AG04450 (cell line): ENCODE measurements around the gene SNX13. TPM values are rescaled to one million over a fixed set of nuclear protein-coding genes. Genes with fewer than 3 reads are reported as not detected.

Source experiments
- CTCF ChIA-PET: fragments of 300-600, 350-600 bp; formaldehyde crosslinking; extraction: SDS; loops from one replicate; lab custom pipeline; 2022; ENCODE audit warnings: antibody characterized with exemption, inconsistent platforms; lab: Charles Lee
- POLR2A ChIA-PET: fragments of 350-600 bp; formaldehyde crosslinking; extraction: SDS; loops from one replicate; lab custom pipeline; 2021; ENCODE audit warnings: antibody characterized with exemption, inconsistent platforms; lab: Yijun Ruan, JAX
- DNase-seq: peaks from one replicate; pipeline ENCODE4 v3.0.0-alpha.2; 2011; ENCODE audit warnings: low read depth, low spot score
- H3K27ac ChIP-seq: one replicate; pipeline ENCODE4 v1.5.1; 2012; ENCODE audit warnings: low read depth, low read length, control low read depth
- H3K27me3 ChIP-seq: one replicate; pipeline ENCODE4 v1.6.0; 2012; ENCODE audit warnings: low read length; ENCODE audit not compliant: control insufficient read depth, insufficient read depth
- H3K4me3 ChIP-seq: 2 replicates; pipeline ENCODE4 v1.5.1; 2011; ENCODE audit warnings: mild to moderate bottlenecking, low read depth, low read length, control low read depth
- H3K9me3 ChIP-seq: 2 replicates; pipeline ENCODE4 v1.5.1; 2012; ENCODE audit warnings: low read length; ENCODE audit not compliant: control insufficient read depth, insufficient read depth
- CTCF ChIP-seq: IDR thresholded peaks from 2 replicates; pipeline ENCODE4 v1.5.1; 2011; ENCODE audit warnings: low read depth, low read length, control low read depth, inconsistent platforms
- polyA plus RNA-seq: library from polyadenylated mRNA; depleted of rRNA; stranded (reverse); fragments of >200 nt; gene quantifications from 2 replicates; pipeline ENCODE4 v1.2.3, GENCODE V29; 2011

SNX13 gene
- polyA plus RNA-seq, 1 experiment = 28.3 TPM

DNA sequence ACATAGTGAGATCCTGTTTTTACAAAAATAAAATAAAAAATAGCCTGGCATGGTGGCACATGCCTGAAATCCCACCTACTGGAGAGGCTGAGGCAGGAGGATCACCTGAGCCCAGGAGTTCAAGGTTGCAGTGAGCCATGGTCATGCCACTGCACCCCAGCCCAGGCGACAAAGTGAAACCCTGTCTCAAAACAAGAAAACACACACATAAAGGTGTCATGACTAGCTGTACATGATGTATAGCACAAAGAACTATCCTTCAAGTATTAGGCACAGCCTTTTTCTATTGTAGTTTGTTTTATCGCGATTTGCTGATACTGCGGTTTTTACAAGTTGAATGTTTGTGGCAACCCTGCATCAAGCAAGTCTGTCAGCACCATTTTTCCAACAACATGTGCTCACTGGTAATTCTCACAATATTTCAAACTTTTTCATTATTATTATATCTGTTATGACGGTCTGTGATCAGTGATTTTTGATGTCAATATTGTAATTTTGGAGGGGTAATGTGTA lies 11.5 kb upstream of the SNX13 start:
- CTCF ChIA-PET = no interaction called here
- no peak overlapping the region for H3K27ac ChIP-seq
- POLR2A ChIA-PET = no interaction called here
- H3K27me3 ChIP-seq = no peaks in the 10 kb centered on the region
- TF ChIP-seq CTCF = no peak
- H3K4me3 ChIP-seq = no peak overlapping the region
- no peaks in the 10 kb centered on the region for H3K9me3 ChIP-seq
- no peak for DNase-seq

- ChIA-PET CTCF (interaction anchor here (0.6 to 1.5 kb wide), 3 partner anchors 12 to 220 kb away, joined by 3 to 7 read pairs (median 7); no protein-coding TSS in a partner anchor), POLR2A (interaction anchor here (0.7 kb wide), 1 partner anchor 21 kb away, joined by 3 read pairs; no protein-coding TSS in a partner anchor)
- no peak overlapping the region for H3K27ac ChIP-seq
- H3K27me3 ChIP-seq = no peaks in the 10 kb centered on the region
- H3K9me3 ChIP-seq = no peaks in the 10 kb centered on the region
- no peak overlapping the region for H3K4me3 ChIP-seq
- DNase-seq = no peak
- TF ChIP-seq CTCF = no peak
These were observed 8.4 kb upstream of the SNX13 start for GRCh38 chr7:17948526-17949238.

DNA sequence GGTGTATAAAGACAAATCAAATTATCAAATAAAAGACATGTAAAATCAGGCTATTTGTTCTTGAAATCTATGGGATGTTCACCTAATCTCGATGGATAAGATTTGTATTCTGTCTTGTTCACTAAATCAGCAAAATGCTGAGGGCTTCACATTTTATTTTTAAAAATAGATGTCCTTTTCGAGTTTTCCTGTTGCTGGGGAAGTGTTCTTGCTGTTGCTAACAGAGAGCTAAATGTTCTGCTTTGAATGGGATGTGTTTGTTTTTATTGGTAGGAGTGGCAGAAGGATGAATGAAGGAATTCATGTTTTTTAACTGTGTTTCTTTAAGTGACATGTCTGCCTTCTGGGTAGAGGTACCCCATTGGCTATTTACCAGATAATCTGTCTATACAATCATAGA lies 7.3 kb upstream of the SNX13 start:
- ChIA-PET CTCF (interaction anchor here (1.6 kb wide), 1 partner anchor 178 kb away, joined by 4 read pairs; no protein-coding TSS in a partner anchor), POLR2A (no interaction called here)
- no peak overlapping the region for H3K4me3 ChIP-seq
- H3K27me3 ChIP-seq = no peaks in the 10 kb centered on the region
- H3K27ac ChIP-seq = no peak overlapping the region
- DNase-seq = no peak
- no peaks in the 10 kb centered on the region for H3K9me3 ChIP-seq
- no peak for TF ChIP-seq CTCF

DNA sequence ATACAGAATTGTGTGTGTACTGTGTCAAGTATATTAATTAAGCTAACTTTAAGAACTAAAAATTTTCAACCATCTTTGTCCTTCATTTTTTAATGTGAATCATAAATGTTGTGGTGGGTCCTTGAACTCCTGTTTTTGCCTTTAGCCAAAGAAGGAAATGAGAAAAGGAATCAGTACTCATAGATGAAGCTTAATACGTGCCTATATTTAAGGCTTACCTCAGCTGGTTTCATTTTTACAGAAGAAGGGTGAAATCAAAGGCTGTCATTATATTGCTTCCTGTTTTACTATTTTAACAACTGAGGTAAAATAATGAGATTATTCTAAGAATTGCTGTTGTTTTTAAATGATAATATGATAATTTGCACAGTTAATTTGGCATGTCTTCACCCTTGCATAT lies 6.3 kb upstream of the SNX13 start:
- CTCF ChIA-PET = interaction anchor here (1.6 kb wide), 1 partner anchor 177 kb away, joined by 4 read pairs; no protein-coding TSS in a partner anchor
- no peaks in the 10 kb centered on the region for H3K27me3 ChIP-seq
- DNase-seq = no peak
- no peak for TF ChIP-seq CTCF
- POLR2A ChIA-PET = no interaction called here
- no peak overlapping the region for H3K4me3 ChIP-seq
- H3K27ac ChIP-seq = no peak overlapping the region
- no peaks in the 10 kb centered on the region for H3K9me3 ChIP-seq

- Histone ChIP-seq H3K9me3 (no peaks in the 10 kb centered on the region), H3K27ac (no peak overlapping the region), H3K4me3 (no peak overlapping the region), H3K27me3 (no peaks in the 10 kb centered on the region)
- peak; percentile 23; the same call in 1 of the 2 replicates for TF ChIP-seq CTCF
- CTCF ChIA-PET = no interaction called here
- DNase-seq = no peak
- POLR2A ChIA-PET = no interaction called here
These were observed 4.4 kb upstream of the SNX13 start for GRCh38 chr7:17944720-17945119.
